TTC549 (cell line): ENCODE measurements around the gene LEPROT.
"Not testable (repeated sequence)": the region's sequence is repeated elsewhere in the genome, so short reads cannot be mapped to it uniquely, and the experiment has no call there.

Experiments used
- FAIRE-seq: peaks from 2 replicates; lab custom pipeline; 2012; peaks lifted over from hg19 to GRCh38; lab: Jason Lieb, UNC

LEPROT gene

GRCh38 chr1:65437616-65438015 lies 17.1 kb downstream of the LEPROT start:
- no peak for FAIRE-seq

GRCh38 chr1:65440322-65440900 lies 19.9 kb downstream of the LEPROT start:
- FAIRE-seq: no peak

GRCh38 chr1:65440915-65441314 lies 20.4 kb downstream of the LEPROT start:
- no peak for FAIRE-seq

GRCh38 chr1:65441464-65441863 lies 21.0 kb downstream of the LEPROT start:
- FAIRE-seq: no peak

GRCh38 chr1:65442442-65442841 lies 22.0 kb downstream of the LEPROT start:
- FAIRE-seq: no peak

- no peak for FAIRE-seq
Measured at GRCh38 chr1:65443647-65444046, 23.2 kb downstream of the LEPROT start.

- FAIRE-seq: no peak
Measured at GRCh38 chr1:65444128-65444640, 23.7 kb downstream of the LEPROT start.

GRCh38 chr1:65445837-65446236 lies 25.4 kb downstream of the LEPROT start:
- no peak for FAIRE-seq

- no peak for FAIRE-seq
Measured at GRCh38 chr1:65449214-65449823, 28.9 kb downstream of the LEPROT start.

GRCh38 chr1:65455678-65456077 lies 35.2 kb downstream of the LEPROT start:
- not testable (repeated sequence) for FAIRE-seq

- FAIRE-seq: no peak
Measured at GRCh38 chr1:65456481-65456880, 36.0 kb downstream of the LEPROT start.

- no peak for FAIRE-seq
Measured at GRCh38 chr1:65457868-65458267, 37.4 kb downstream of the LEPROT start.

GRCh38 chr1:65458730-65459396 lies 38.4 kb downstream of the LEPROT start:
- FAIRE-seq: no peak

- no peak for FAIRE-seq
Measured at GRCh38 chr1:65459397-65459768, 38.9 kb downstream of the LEPROT start.

- not testable (repeated sequence) for FAIRE-seq
Measured at GRCh38 chr1:65465837-65466236, 45.4 kb downstream of the LEPROT start.

GRCh38 chr1:65467536-65467935 lies 47.1 kb downstream of the LEPROT start:
- FAIRE-seq: no peak

GRCh38 chr1:65469126-65469888 lies 48.8 kb downstream of the LEPROT start:
- FAIRE-seq: no peak

GRCh38 chr1:65469889-65470340 lies 49.4 kb downstream of the LEPROT start:
- FAIRE-seq: no peak

- FAIRE-seq: no peak
Measured at GRCh38 chr1:65470766-65471165, 50.3 kb downstream of the LEPROT start.

GRCh38 chr1:65471213-65471833 lies 50.9 kb downstream of the LEPROT start:
- FAIRE-seq: no peak

GRCh38 chr1:65471861-65472332 lies 51.4 kb downstream of the LEPROT start:
- FAIRE-seq: no peak

- FAIRE-seq: no peak
Measured at GRCh38 chr1:65476327-65476726, 55.9 kb downstream of the LEPROT start.
